NCI-H1105 treated with DMSO at 0.1 percent for 48 hours (cell line): ENCODE results near the gene IER5.
"Not testable (repeated sequence)": the region's sequence is repeated elsewhere in the genome, so short reads cannot be mapped to it uniquely, and the experiment has no call there.

ENCODE experiments used
- DNase-seq: peaks from one replicate; lab custom pipeline; 2025; lab: John Stamatoyannopoulos, UW

Gene IER5

DNA sequence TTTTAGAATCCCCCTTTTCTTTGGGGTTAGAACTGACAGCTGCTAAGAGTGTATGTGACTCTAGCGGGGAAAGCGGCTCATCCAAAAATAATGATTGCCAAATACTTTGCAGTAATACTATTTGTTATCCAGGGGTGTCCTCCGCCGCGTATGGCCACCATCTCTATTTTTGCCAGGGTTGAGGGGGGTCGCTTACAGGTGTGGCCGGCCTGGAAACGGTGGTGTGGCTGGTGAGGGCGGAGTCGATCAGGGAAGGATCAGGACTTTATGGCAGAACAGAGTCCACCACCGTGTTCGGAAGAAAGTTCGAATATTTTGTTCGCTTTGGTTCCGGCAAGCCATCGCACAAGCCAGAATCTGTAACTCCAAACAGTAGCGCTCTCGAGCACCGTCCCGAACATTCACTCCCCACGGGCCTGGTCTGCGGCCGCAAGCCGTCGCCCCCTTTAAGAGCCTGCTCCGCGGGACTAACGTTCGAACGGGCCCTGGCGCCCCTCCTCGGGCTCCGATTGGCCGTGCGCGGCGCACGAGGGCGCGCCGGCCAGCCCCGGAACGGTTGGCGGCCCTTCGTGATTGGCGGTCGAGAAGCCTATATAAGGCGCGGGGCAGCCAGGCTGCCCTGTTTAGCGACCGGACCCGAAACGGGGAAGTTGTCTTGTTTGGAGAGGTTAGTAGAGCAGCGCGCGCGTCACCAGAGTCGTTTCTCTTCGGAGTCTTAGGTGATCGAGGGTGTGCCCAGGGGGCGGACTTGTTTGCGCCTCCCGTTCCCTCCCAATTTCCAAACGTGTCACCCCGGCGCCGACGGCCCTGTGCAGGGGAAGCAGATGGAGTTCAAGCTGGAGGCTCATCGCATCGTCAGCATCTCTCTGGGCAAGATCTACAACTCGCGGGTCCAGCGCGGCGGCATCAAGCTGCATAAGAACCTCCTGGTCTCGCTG is at the start of gene IER5:
Gene IER5 (plus strand): TSS at position 622 of the 938 bp plus-strand sequence. CDS start 203 bp downstream, at position 825.
- DNase-seq, result peak; percentile 92

DNA sequence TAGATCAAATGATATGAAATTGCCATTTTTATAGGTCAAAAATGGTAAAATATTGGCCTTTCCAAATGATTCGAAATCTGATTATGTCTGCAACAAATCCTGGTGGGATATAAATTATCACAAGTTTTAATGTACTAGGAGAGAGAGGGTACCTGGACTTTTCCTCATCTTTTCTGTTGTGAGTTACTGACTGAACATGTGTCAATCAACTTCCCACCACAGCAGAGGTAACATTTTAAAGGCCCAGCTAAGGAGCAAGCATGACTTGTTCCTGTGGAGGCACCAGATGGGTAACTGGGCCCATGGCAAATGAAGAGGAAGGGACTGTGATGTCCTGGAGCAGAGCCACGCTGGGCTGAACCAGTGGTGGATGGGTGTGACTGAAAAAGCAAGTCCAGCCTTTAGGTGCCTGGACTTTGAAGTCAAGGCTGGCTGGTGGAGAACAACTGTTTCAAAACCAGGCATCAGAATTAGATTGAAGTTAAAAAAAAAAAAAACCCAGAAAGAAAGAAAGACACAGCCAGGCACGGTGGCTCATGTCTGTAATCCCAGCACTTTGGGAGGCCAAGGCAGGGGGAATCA is 48.1 kb upstream of the IER5 start:
- DNase-seq, result no peak

DNA sequence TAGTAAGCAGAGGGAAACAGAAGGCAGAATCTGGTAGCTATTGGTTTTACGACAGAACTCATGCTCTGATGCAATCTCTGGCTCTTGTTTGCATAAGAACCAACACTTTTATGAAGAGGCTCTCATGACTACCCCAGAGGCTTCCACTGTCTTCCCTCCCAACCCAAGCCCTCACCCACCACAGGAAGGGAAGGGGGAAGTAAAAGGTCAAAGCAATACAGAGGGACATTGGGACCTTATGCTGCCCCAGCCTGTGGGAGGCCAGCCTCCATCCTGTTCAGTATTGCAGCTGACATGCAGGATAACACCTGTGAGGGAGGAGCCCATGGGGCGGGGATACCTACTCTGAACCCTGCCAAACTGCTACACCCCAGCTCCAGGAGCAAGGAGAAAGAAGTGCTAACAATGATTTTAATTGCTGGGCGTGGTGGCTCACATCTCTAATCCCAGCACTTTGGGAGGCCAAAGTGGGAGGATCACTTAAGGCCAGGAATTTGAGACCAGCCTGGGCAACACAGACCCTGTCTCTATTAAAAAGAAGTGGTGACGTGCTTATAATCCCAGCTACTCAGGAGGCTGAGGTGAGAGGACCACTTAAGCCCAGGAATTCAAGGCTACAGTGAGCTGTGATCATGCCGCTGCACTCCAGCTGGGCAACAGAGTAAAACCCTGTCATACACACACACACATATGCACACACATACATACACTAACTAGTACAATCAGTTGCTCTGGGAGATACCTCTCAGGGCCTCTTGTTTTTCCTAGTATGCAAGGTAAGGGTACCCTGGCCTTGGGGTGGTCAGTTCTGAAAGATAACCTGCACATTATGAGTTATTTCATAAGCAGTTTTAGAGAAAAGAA is 45.2 kb upstream of the IER5 start:
- DNase-seq, result no peak

DNA sequence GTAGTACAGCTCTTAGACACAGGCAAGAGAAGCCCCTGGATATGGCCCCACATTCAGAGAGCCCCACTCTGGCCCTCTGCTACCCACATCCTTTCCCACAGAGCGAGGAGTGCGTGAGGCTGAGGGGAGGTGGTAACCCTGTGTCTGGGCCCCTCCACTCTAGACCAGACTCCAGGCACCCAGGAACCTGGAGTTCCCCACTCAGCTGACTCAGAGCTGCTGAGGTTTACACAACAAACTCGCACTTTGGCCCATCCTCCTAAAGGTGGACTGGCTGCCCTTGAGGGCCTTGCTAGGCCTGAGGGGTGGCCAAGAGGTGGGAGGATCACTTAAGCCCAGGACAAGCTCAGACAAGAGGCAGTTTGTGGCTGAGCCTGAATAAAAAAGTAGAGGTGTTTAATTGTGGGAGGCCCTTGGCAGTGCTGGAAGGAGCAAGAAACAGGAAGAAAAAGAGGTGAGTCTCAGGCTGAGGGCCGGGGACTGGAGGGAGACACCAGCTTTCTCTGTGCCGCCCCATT is 44.0 kb upstream of the IER5 start:
- DNase-seq, result no peak

DNA sequence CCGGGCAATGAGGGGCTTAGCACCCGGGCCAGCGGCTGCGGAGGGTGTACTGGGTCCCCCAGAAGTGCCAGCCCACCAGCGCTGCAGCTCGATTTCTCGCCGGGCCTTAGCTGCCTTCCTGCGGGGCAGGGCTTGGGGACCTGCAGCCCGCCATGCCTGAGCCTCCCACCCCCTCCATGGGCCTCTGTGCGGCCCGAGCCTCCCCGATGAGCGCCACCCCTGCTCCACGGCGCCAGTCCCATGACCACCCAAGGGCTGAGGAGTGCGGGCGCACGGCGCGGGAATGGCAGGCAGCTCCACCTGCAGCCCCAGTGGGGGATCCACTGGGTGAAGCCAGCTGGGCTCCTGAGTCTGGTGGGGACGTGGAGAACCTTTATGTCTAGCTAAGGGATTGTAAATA is 42.6 kb upstream of the IER5 start:
- DNase-seq, result not testable (repeated sequence)

DNA sequence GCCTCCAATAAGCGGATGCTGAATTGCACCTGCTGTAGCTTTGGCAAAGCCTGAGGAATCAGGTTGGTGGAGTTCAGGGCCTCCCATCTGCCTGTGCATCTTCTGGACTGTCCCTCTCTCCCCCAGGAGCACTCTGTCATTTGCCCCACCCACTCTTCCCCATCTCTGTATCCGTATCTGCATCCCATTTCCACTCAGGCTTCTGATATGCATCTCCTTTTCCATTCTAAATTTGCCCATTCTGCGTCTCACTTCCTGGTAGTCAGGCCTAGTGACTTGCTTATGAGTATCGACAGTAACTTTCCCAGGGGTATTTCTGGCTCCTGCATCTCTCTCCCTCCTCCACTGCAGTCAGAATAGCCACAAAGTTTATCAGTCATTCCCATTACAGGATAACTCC is 39.1 kb upstream of the IER5 start:
- DNase-seq, result no peak

DNA sequence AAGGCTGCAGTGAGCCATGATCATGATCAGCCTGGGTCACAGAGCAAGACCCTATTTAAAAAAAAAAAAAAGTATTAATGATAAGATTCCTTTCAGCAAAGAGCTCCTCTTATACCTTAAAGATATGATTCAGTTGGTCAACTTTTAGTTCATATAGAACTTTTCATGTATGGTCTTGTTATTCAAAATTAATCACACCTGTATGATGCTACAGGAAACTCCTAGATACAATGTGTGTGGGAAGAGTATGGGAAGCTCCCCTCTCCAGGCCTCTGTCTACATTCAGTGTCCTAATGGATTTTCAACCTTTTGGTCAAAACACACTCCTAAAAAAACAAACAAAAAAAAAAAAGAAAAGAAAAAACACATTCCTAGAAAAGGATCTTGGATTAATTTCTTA is 37.6 kb upstream of the IER5 start:
- no peak for DNase-seq

DNA sequence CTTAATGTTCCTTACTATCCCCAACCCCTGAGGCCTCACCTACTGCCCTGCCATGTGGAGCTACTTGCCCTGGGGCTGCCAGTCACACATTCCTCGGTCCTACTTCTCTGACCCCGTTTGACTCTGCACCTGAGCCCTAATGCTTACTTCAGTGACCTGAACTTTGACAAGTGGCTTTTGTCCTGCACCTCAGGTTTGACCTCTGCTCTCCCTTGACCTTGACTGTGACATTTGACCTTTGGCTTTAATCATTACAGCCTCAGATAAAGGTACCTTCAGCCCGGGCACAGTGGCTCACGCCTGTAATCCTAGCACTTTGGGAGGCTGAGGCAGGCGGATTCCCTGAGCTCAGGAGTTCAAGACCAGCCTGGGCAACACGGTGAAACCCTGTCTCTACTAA is 31.9 kb upstream of the IER5 start:
- DNase-seq, result no peak

DNA sequence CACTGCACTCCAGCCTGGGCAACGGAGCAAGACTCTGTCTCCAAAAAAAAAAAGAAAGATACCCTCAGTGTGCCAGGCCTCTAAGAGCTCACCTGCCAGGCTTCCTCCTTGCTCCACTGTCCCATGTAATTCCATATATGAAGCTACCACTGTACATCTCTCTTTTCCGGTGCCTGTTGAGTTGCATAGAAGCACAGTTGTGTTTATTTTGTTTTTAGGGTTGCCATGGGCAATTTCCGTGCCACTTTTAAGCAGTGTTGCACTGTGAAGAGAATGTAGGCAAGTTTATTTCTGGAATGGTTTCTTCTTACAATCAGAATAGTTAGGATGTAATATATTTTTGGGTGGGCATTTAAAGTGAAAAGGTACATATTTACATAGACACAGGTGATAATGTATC is 31.4 kb upstream of the IER5 start:
- DNase-seq, result no peak

DNA sequence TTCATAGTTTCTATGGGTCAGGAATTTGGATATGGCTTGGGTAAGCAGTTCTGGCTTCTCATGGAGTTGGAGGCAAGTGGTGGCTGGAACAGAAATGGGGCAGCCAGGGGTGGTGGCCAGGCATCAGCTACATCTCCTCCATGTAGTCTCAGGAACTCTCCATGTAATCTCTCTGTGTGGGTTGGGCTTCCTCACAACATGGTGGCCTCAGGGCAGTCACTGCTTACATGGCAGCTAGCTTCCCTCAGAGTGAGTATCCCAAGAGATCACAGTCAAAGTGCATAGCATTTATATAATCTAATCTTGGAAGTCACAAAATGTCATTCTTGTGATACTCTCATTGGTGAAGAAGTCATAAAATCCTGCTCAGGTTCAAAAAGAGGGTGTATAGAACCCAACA is 29.1 kb upstream of the IER5 start:
- DNase-seq, result no peak

DNA sequence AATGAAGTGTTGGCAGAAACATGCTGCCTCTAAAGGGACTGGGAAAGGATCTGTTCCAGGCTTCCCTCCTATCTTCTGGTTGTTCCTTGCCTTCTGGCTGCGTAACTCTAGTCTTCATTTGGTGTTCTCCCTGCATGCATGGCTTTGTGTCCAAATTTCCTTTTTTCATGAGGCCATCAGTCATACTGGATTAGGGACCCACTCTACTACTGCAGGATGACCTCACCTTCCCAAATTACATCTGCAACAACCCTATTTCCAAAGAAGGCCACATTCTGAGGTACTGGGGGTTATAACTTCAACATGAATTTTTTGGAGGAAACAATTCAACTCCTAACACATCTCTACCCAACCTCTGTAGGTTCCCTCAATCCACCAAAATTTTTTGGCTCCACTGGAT is 28.4 kb upstream of the IER5 start:
- no peak for DNase-seq

DNA sequence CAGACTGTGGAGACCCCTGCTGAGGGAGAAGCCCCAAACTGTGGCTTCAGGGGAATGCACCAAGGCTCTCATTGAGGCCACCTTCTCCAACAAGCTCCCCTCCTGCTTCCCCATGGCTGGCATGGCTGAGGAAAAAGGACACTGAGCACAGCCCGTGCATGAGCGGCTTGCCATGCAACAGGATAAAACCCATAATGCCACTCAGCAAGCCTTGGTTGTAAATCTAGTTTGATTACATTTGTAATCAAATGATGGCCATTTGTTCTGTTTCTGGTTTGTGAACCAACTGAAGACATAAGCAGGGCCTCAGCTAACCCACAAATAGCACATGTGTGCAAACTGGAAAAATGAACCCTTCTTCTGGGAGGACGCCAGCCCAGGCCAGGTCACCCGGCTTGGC is 27.6 kb upstream of the IER5 start:
- DNase-seq, result not testable (repeated sequence)

DNA sequence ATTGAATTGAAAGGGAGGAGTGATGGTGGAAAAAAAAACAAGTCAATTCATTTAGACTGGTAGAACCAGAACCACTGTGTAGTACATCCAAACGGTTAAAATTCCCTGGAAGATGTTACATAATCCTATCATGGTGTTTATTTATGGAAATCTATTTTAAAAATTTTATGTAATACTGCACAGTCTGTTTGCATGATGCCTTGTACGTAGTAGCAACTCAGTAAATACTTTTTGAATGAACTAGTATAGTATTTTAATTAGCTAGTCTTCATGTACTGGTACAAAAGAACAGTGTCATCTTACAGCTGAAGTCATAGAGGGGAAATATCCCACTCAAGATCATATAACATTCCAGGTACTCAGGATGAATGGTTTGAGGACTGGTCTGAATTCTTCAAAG is 27.0 kb upstream of the IER5 start:
- no peak for DNase-seq

DNA sequence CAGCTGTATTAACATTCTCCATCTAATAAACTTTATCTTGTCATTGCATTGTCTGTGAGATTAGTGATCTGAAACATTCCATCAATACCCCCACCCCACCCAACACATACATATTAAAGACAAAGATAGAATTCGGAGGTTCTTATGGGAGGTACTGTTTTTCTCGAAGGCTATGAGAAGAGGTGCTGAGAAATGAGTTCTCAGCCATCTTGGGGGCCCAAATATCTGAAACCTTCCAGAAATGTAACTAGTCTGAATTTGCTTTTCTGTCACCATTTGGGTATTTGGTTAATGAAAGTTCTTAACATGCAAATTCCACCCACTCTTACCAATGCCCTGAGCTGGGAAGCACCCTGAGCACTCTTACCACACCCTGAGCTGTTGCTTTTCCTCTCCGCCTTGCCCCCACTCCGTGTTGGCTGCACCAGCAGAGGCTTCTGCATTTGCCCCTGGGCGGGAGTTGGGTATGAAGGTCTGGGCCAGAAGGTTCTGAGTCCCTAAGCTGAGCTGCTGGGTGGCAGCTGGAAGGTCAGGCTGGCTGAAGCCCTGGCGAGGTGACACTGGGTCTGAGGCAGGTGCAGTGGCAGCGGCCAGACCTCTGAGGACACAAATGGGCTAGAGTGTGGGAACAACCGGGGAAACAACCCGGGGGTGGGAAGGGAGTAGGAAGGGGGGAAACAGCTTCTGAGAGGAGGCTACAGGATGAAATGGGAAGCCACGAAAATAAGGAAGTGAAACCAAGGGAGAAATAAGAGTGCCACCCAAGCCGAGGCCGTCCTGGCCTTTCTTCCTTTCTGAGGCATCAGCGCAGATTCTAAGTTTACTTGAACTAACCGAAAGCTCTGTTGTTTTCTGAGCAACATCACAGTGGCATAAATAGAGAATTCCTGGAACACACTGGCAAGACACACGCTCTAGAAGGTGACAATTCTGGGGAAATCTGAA is 26.3 kb upstream of the IER5 start:
- no peak for DNase-seq

DNA sequence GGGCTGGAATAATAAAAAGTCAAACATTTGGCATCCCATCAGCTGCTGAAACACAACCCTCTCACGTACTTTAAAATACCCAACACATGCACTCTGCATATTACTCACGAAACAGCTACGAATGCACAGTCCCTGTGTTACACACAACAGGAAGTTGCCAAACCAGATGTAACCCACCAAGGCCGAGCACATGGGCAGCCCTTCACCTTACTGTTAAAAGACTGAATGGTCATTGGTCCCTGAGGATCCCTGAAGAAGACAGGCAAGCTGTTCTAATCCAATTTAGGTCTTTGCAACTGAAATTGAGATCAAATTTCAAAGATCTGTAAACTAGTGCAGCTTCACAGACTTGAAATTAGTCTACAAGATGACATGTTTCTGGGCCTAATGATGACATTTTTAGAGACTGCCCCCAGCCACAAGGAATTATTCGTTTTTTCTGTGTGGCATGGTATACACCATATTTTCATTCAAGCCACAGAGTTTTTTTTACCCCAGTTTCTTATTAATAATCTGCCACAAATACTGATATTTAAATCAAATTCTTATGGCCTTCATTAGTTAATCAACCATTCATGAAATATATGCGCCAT is 25.6 kb upstream of the IER5 start:
- DNase-seq, result no peak

DNA sequence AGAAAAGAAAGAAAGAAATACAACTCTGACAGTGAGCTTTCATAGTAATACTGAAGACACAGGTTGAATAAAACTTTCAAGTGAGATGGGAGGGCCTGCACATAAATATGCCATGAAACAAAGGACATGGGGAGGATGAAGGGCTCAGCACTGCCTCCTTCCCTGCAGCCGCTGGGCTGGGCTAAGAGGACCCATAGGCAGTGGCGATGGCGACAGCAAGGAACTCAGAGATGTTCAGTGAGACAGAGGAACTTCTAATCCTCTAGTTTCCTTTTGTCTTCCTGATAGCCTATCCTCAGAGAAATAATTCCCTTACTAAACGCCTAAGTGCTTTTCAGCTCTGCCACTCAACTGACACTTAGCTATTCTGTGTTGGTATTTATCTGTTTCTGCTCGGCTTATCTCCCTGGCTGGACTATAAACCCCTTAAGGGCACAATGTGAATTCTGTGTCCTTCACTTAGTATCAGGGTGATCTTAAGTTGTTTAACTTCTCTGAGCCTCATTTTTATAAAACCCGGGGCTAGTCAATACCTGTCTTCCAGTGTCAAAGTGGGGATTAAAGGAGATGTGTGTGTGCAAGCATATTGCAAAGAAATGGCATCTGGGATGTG is 24.4 kb upstream of the IER5 start:
- DNase-seq, result no peak

DNA sequence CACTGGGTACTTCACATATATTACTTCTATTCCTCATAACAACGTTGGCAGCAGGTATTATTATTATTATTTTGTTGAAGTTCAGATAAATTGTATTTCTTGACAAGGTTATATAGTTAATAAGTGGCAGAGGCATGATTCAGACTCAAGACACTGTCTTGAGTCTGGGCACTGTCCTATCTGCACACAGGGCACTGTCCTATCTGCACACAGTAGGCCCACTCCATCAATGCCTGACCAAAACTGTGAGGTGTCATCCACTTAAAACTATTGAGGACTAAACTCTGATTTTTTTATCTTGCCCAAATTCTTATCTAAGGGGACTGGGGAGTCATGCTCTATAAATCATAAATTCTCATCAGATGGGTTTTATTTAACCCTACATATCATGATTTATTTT is 23.8 kb upstream of the IER5 start:
- DNase-seq, result no peak

DNA sequence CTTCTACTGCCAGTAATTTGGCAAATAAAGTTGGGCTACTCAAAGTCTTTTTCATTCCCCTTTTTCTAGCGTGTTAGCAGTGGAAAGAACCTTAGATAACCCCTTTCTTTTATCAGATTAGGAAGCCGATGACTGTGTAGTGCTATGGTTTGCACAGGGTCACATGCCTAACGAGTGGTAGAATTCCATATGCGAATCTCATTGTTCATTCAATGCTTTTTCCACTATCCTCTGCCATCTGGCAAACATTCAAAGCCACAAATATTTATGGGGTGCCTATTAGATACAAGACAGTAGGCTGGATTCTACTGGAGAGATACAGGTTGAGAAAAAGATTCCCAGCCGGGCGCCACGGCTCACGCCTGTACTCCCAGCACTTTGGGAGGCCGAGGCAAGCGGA is 14.9 kb upstream of the IER5 start:
- peak; percentile 27 for DNase-seq

DNA sequence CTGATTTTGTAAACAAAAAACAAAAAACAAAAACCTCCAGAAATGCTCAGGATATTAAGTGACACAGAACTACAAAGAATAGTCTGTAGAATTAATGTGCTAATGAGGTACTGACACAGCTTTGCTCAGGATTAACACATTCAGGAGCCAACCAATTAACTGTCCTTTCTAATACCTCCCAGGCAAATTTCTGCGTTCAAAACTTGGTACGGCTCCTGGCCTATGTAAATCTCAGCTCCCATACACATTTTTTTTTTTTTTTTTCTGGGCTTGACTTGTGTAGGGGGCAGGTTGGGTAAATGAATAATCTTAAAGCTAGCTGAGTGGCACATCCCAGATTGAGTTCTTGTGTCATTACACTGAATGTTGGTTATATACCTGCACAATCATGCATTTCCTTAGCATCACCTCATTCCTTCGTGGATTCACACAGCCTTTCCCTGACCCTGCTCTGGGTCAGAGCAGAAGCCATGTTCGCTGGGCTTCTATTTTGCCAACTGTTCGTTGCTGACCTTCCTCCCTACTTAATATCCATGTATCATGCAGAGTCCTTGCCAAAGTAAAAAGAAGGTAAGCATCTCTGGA is 12.6 kb upstream of the IER5 start:
- DNase-seq, result no peak

DNA sequence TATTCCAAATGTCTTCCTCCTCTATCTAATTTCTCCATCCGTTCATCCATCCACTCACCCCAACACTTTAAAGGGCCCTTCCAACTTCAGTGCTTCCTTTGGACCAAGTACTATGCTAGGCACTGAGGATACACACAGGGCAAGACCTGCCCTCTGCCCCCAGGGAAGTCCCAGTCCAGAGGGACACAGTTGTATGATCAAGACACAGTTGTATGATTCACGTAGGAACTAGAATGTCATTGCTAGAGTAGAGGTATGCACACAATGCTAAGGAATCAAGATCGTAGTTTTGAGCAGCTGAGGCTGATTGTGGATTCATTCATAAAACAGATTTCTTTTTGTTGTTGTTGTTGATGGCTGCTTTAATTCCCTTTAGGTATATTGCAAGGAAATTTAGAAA is 11.6 kb upstream of the IER5 start:
- DNase-seq, result no peak
